Measurements from ENCODE around the gene UBXN10. TPM values are rescaled to one million over a fixed set of nuclear protein-coding genes. Genes with fewer than 3 reads are reported as not detected.

Gene UBXN10
- total and polyA plus RNA-seq, 2 of the 8 experiments (the other 6 are each of a cell fraction or from before 2014, with no cell fraction given), result 0.43 to 0.68 TPM

- TF ChIP-seq CHD7 (IDR thresholded peaks at IDR 0.05; ENCODE audit: insufficient replicate concordance, low read length) (no peak), SRF (IDR thresholded peaks at IDR 0.05; ENCODE audit: low read depth, low read length) (no peak), RFX5 (IDR thresholded peaks at IDR 0.05; ENCODE audit: borderline replicate concordance, low read depth, low read length) (no peak), GTF2F1 (IDR thresholded peaks at IDR 0.05; ENCODE audit: borderline replicate concordance, low read depth, low read length) (no peak), RNF2 (IDR thresholded peaks at IDR 0.05; ENCODE audit: borderline replicate concordance, low read depth, low read length, missing control alignments, poor library complexity, severe bottlenecking) (no peak), HDAC6 (IDR thresholded peaks at IDR 0.05; ENCODE audit: low read depth, low read length) (no peak), NANOG (IDR thresholded peaks at IDR 0.05; ENCODE audit: insufficient read depth, low read depth, low read length, poor library complexity, severe bottlenecking) (no peak), TCF12 (IDR thresholded peaks at IDR 0.05; ENCODE audit: low read depth, low read length) (no peak)
Measured at GRCh38 chr1:20212085-20212684, 26.3 kb downstream of the UBXN10 start (continued).
